ENCODE results near the gene KANSL2. TPM values are rescaled to one million over a fixed set of nuclear protein-coding genes. Genes with fewer than 3 reads are reported as not detected.
"Not testable (repeated sequence)": the region's sequence is repeated elsewhere in the genome, so short reads cannot be mapped to it uniquely, and the experiment has no call there.

KANSL2 gene
- total and polyA plus RNA-seq, 9 donors: 27.5 to 54.1 (median 35.4) TPM

- no peak overlapping the region for H3K4me3 ChIP-seq
- no peak overlapping the region for H3K27ac ChIP-seq
- H3K27me3 ChIP-seq: no peaks in the 10 kb centered on the region
- no peak for DNase-seq
- H3K36me3 ChIP-seq: no peaks in the 10 kb centered on the region
- TF ChIP-seq, protein P1, sequence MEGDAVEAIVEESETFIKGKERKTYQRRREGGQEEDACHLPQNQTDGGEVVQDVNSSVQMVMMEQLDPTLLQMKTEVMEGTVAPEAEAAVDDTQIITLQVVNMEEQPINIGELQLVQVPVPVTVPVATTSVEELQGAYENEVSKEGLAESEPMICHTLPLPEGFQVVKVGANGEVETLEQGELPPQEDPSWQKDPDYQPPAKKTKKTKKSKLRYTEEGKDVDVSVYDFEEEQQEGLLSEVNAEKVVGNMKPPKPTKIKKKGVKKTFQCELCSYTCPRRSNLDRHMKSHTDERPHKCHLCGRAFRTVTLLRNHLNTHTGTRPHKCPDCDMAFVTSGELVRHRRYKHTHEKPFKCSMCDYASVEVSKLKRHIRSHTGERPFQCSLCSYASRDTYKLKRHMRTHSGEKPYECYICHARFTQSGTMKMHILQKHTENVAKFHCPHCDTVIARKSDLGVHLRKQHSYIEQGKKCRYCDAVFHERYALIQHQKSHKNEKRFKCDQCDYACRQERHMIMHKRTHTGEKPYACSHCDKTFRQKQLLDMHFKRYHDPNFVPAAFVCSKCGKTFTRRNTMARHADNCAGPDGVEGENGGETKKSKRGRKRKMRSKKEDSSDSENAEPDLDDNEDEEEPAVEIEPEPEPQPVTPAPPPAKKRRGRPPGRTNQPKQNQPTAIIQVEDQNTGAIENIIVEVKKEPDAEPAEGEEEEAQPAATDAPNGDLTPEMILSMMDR (IDR thresholded peaks at IDR 0.05): no peak
- TF ChIP-seq POLR2A (IDR thresholded peaks at IDR 0.05) (no peak), EP300 (IDR thresholded peaks at IDR 0.05) (no peak)
- no peaks in the 10 kb centered on the region for H3K9me3 ChIP-seq
- no peaks in the 10 kb centered on the region for H3K4me1 ChIP-seq (ENCODE audit: insufficient read depth)
- intact Hi-C loops (cut with DNase I): no loop called here
- WGBS, 3 donors: 93 to 95% (median 94%) methylated on average over 4 of the region's 4 CpGs
Observed at GRCh38 chr12:48659863-48660262, 22.2 kb downstream of the KANSL2 start.

DNA sequence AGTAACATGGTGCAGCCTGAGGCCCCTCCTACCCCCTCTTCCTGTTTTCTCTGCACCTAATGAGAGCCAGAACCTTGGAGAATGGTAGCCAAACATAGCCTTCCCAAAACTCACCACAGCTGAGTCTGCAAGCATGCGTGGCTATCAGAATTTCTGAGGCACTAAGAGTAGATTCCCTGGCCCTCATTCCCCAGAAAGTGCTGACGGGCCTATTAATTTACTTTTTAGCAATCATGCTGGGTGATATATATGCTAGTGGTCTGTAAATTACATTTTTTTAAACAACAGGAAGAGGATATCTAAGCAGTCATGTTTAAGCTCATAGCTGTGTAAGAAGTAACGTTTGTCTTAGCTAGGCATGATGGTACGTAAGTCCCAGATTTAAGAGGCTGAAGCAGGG lies 30.4 kb downstream of the KANSL2 start:
- Histone ChIP-seq H3K27ac (no peak overlapping the region), H3K36me3 (no peaks in the 10 kb centered on the region), H3K4me1 (ENCODE audit: insufficient read depth) (no peaks in the 10 kb centered on the region), H3K9me3 (no peaks in the 10 kb centered on the region), H3K27me3 (no peaks in the 10 kb centered on the region), H3K4me3 (no peak overlapping the region)
- intact Hi-C loops (cut with DNase I): no loop called here
- WGBS, 3 donors: 55 to 71% (median 68%) methylated on average over 4 of the region's 4 CpGs
- no peak for DNase-seq
- TF ChIP-seq POLR2A (IDR thresholded peaks at IDR 0.05) (no peak), EP300 (IDR thresholded peaks at IDR 0.05) (no peak)
- TF ChIP-seq, protein P1 (IDR thresholded peaks at IDR 0.05): no peak

DNA sequence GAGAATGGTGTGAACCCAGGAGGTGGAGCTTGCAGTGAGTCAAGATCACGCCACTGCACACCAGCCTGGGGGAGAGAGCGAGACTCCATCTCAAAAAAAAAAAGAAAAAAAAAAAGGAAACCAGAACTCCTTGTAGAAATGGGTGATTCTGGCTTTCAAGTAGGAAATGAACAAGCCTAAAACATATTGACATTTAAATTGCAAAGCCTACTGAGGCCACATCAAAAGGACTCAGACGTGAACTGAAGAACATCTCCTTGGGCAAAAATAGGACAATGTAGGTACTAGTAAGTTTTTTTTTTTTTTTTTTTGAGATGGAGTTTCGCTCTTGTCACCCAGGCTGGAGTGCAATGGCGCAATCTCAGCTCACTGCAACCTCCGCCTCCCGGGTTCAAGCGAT lies 36.7 kb downstream of the KANSL2 start:
- H3K4me1 ChIP-seq (ENCODE audit: insufficient read depth); H3K4me3 ChIP-seq; H3K36me3 ChIP-seq; intact Hi-C loops (cut with DNase I); H3K27me3 ChIP-seq; H3K27ac ChIP-seq; H3K9me3 ChIP-seq; DNase-seq: not testable (repeated sequence)
- 94 to 97% (median 96%) methylated on average over 8 of the region's 8 CpGs for WGBS, 3 donors

GRCh38 chr12:48643011-48643410 lies 39.0 kb downstream of the KANSL2 start:
- Histone ChIP-seq H3K27me3 (no peaks in the 10 kb centered on the region), H3K4me3 (no peak overlapping the region), H3K27ac (no peak overlapping the region), H3K4me1 (ENCODE audit: insufficient read depth) (no peaks in the 10 kb centered on the region), H3K9me3 (no peaks in the 10 kb centered on the region), H3K36me3 (no peaks in the 10 kb centered on the region)
- intact Hi-C loops (cut with DNase I): no loop called here
- TF ChIP-seq POLR2A (IDR thresholded peaks at IDR 0.05): no peak
- TF ChIP-seq, protein P1 (IDR thresholded peaks at IDR 0.05): no peak
- DNase-seq: no peak
- 95 to 98% (median 96%) methylated on average over 2 of the region's 2 CpGs for WGBS, 3 donors

DNA sequence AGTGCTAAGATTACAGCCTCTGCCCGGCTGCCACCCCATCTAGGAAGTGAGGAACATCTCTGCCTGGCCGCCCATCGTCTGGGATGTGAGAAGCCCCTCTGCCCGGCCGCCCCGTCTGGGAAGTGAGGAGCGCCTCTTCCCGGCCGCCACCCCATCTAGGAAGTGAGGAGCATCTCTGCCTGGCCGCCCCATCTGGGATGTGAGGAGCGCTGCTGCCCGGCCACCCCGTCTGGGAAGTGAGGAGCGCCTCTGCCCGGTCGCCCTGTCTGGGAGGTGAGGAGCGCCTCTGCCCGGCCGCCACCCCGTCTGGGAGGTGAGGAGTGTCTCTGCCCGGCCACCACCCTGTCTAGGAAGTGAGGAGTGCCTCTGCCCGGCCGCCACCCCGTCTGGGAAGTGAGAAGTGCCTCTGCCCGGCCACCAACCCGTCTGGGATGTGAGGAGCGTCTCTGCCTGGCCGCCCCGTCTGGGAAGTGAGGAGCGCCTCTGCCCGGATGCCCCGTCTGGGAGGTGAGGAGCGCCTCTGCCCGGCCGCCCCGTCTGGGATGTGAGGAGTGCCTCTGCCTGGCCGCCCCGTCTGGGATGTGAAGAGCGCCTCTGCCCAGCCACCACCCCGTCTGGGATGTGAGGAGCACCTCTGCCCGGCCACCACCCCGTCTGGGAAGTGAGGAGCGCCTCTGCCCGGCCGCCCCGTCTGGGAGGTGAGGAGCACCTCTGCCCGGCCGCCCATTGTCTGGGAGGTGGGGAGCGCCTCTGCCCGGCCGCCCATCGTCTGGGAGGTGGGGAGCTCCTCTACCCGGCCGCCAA lies 40.1 kb downstream of the KANSL2 start:
- DNase-seq; H3K4me3 ChIP-seq; H3K4me1 ChIP-seq (ENCODE audit: insufficient read depth); H3K36me3 ChIP-seq; H3K27me3 ChIP-seq; intact Hi-C loops (cut with DNase I); H3K27ac ChIP-seq; H3K9me3 ChIP-seq: not testable (repeated sequence)
- 86 to 97% (median 94%) methylated on average over 50 to 54 of the region's 54 CpGs for WGBS, 3 donors

Measured in ovary (tissue), 9 donors.